Neural progenitor cell (in vitro differentiated cells): Measurements from ENCODE around the gene TGFBR2. TPM values are rescaled to one million over a fixed set of nuclear protein-coding genes. Genes with fewer than 3 reads are reported as not detected.
A peak's percentile ranks its signal among the peaks of the same experiment; 100 is the strongest.

Experiments
- DNase-seq: peaks from one replicate; pipeline ENCODE4 v3.0.0-alpha.2; 2016; ENCODE audit warnings: low spot score
- H2AFZ ChIP-seq: fragments of 200-600 bp; sonication (generic); replicated peaks from 2 replicates; pipeline ENCODE4 v1.6.1; 2016; ENCODE audit warnings: antibody characterized with exemption
- H3F3A ChIP-seq: fragments of 200-600 bp; sonication (generic); 2 replicates; pipeline ENCODE4 v1.6.1; 2016; ENCODE audit warnings: antibody characterized with exemption, low read depth
- H3K27ac ChIP-seq: fragments of 200-600 bp; sonication (generic); 2 replicates; pipeline ENCODE4 v1.5.1; 2016; ENCODE audit warnings: mild to moderate bottlenecking
- H3K27me3 ChIP-seq: fragments of 200-600 bp; sonication (generic); 2 replicates; pipeline ENCODE4 v1.6.1; 2016; ENCODE audit warnings: mild to moderate bottlenecking, moderate library complexity
- H3K36me3 ChIP-seq: fragments of 200-600 bp; sonication (generic); 2 replicates; pipeline ENCODE4 v1.5.1; 2016
- H3K4me1 ChIP-seq: fragments of 200-600 bp; sonication (generic); 2 replicates; pipeline ENCODE4 v1.6.1; 2016; ENCODE audit warnings: mixed run types
- H3K4me2 ChIP-seq: fragments of 200-600 bp; sonication (generic); 2 replicates; pipeline ENCODE4 v1.6.1; 2016
- H3K4me3 ChIP-seq: fragments of 200-600 bp; sonication (generic); 2 replicates; pipeline ENCODE4 v1.5.1; 2016
- H3K79me2 ChIP-seq: fragments of 200-600 bp; sonication (generic); 2 replicates; pipeline ENCODE4 v1.6.1; 2016; ENCODE audit warnings: low read depth
- H3K9ac ChIP-seq: fragments of 200-600 bp; sonication (generic); 2 replicates; pipeline ENCODE4 v1.6.1; 2016
- H3K9me3 ChIP-seq: fragments of 200-600 bp; sonication (generic); 2 replicates; pipeline ENCODE4 v1.5.1; 2016; ENCODE audit warnings: low read depth
- H4K20me1 ChIP-seq: fragments of 200-600 bp; sonication (generic); 2 replicates; pipeline ENCODE4 v1.6.1; 2016; ENCODE audit warnings: low read depth
- H3K27ac Mint-ChIP-seq: 3 replicates; pipeline ENCODE4 v1.8.0; 2021; ENCODE audit warnings: mixed read lengths
- H3K27me3 Mint-ChIP-seq: 2 replicates; pipeline ENCODE4 v1.8.0; 2022; ENCODE audit warnings: low read depth, mild to moderate bottlenecking, inconsistent platforms, moderate library complexity, mixed read lengths; ENCODE audit not compliant: insufficient read depth
- H3K36me3 Mint-ChIP-seq: 3 replicates; pipeline ENCODE4 v1.8.0; 2021; ENCODE audit warnings: mixed read lengths
- H3K4me1 Mint-ChIP-seq: 3 replicates; pipeline ENCODE4 v1.8.0; 2021; ENCODE audit warnings: mixed read lengths
- H3K4me3 Mint-ChIP-seq: 3 replicates; pipeline ENCODE4 v1.8.0; 2021; ENCODE audit warnings: mild to moderate bottlenecking, moderate library complexity, mixed read lengths
- H3K9me3 Mint-ChIP-seq: 3 replicates; pipeline ENCODE4 v1.8.0; 2020; ENCODE audit warnings: mixed read lengths
- EZH2 ChIP-seq: fragments of 200-600 bp; sonication (generic); IDR thresholded peaks from 2 replicates; pipeline ENCODE4 v1.6.1; 2017; ENCODE audit warnings: antibody characterized with exemption, mild to moderate bottlenecking, moderate library complexity
- EZH2phosphoT487 ChIP-seq: fragments of 200-600 bp; sonication (generic); IDR thresholded peaks from 2 replicates; pipeline ENCODE4 v1.6.1; 2017; ENCODE audit warnings: antibody characterized with exemption
- total RNA-seq: library from RNA; depleted of rRNA; stranded (reverse); fragments of >200 nt; gene quantifications from 2 replicates; pipeline ENCODE4 v1.2.3, GENCODE V29; 2015; ENCODE audit warnings: low replicate concordance
- TF ChIP-seq, protein P1 (sequence below): fragments of 200-600 bp; sonication (generic); IDR thresholded peaks from 2 replicates; pipeline ENCODE4 v1.5.1; 2017; ENCODE audit warnings: antibody characterized with exemption, mild to moderate bottlenecking

Gene TGFBR2
- total RNA-seq, 1 donor from 2014 or later, result 7.3 TPM

DNA sequence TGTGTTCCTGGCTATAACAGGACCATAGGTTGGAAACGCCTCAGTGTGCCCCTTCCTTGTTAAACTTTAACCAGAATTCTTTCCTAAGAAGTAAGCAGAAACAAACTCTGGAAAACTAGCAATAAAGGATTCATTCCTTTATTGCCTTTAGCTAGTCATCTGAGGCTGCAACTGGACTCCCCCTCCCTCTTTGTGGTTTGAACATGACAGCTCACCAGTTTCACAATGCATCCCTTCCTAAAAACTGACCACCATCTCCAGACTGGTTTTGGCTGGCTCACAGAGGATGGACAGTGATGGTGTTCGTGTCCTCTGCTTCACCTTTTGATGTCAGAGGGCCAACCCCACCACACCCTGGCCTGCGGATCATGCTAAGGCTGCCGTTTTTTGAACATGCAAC is 27.9 kb upstream of the TGFBR2 start:
- no peak for DNase-seq
- Histone ChIP-seq H3K9ac (no peak overlapping the region), H3K27me3 (no peaks in the 10 kb centered on the region), H3K4me2 (no peak overlapping the region), H3F3A (no peaks in the 10 kb centered on the region), H3K79me2 (no peaks in the 10 kb centered on the region), H3K36me3 (no peaks in the 10 kb centered on the region), H2AFZ (no peak overlapping the region), H3K4me3 (no peak overlapping the region), H3K9me3 (no peaks in the 10 kb centered on the region), H3K27ac (no peak overlapping the region), H3K4me1 (no peaks in the 10 kb centered on the region), H4K20me1 (no peaks in the 10 kb centered on the region)
- Mint-ChIP-seq H3K9me3 (no peaks in the 10 kb centered on the region), H3K27ac (no peak overlapping the region), H3K4me1 (no peaks in the 10 kb centered on the region), H3K4me3 (no peak overlapping the region), H3K36me3 (no peaks in the 10 kb centered on the region), H3K27me3 (no peaks in the 10 kb centered on the region)
- no peak for TF ChIP-seq EZH2
- TF ChIP-seq, protein P1, sequence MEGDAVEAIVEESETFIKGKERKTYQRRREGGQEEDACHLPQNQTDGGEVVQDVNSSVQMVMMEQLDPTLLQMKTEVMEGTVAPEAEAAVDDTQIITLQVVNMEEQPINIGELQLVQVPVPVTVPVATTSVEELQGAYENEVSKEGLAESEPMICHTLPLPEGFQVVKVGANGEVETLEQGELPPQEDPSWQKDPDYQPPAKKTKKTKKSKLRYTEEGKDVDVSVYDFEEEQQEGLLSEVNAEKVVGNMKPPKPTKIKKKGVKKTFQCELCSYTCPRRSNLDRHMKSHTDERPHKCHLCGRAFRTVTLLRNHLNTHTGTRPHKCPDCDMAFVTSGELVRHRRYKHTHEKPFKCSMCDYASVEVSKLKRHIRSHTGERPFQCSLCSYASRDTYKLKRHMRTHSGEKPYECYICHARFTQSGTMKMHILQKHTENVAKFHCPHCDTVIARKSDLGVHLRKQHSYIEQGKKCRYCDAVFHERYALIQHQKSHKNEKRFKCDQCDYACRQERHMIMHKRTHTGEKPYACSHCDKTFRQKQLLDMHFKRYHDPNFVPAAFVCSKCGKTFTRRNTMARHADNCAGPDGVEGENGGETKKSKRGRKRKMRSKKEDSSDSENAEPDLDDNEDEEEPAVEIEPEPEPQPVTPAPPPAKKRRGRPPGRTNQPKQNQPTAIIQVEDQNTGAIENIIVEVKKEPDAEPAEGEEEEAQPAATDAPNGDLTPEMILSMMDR, result no peak
- no peak for TF ChIP-seq EZH2phosphoT487

DNA sequence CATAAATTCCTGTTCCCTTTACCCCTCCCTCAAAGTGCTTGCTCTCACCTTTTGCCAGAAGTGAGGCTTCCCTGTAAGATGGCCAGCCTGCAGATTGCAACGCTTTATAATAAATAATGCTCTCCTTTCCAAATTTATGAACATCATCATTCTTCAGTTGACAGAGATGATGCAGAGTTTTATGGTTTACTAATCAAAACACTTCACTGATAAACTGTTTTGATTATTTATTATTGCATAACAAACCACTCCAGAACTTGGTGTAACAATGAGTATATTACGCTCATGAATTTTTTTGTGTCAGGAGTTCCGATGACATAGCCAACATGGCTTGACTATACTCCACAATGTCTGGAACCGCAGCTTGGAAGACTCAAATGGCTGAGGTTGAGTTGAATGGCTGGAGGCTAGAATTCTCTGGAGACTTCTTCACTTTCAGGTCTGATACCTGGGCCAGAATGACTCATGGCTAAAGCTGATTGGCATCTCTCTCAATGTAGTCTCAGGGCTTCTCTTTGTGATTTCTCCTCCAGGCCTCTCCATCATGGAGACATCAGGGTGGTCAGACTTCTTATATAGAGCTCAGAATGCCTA is 27.3 kb upstream of the TGFBR2 start:
- no peaks in the 10 kb centered on the region for H3K27me3 Mint-ChIP-seq
- Histone ChIP-seq H3K27ac (no peak overlapping the region), H3K4me3 (no peak overlapping the region), H3K9ac (no peak overlapping the region), H3F3A (no peaks in the 10 kb centered on the region), H2AFZ (no peak overlapping the region), H3K79me2 (no peaks in the 10 kb centered on the region), H3K36me3 (no peaks in the 10 kb centered on the region), H3K4me1 (no peaks in the 10 kb centered on the region), H3K4me2 (no peak overlapping the region), H3K9me3 (no peaks in the 10 kb centered on the region), H3K27me3 (no peaks in the 10 kb centered on the region), H4K20me1 (no peaks in the 10 kb centered on the region)
- TF ChIP-seq, protein P1, result no peak
- no peak for TF ChIP-seq EZH2
- TF ChIP-seq EZH2phosphoT487, result no peak
- H3K27ac Mint-ChIP-seq, result no peak overlapping the region
- H3K36me3 Mint-ChIP-seq, result no peaks in the 10 kb centered on the region
- no peaks in the 10 kb centered on the region for H3K9me3 Mint-ChIP-seq
- H3K4me1 Mint-ChIP-seq, result no peaks in the 10 kb centered on the region
- no peak overlapping the region for H3K4me3 Mint-ChIP-seq
- DNase-seq, result no peak

DNA sequence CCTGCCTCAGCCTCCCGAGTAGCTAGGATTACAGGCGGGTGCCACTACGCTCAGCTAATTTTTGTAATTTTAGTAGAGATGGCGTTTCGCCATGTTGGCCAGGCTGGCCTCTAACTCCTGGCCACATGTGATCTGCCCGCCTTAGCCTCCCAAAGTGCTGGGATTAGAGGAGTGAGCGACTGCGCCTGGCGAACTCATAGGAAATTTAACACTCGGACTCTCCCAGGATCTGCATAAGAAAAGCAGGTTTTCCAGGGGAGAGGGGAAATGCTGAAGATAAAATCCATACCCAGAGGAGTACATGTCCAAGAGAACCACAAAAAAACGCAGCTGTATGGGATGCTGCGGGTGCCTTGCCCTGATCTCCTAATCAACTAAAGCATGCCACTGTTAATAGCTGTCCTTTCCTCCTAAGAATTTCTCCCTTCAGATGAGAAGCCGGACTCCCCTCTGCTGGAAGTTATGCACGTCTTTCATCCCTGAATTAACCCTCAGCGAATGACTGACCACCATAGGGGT is 25.3 kb upstream of the TGFBR2 start:
- no peaks in the 10 kb centered on the region for H3K36me3 Mint-ChIP-seq

More for the DNA sequence above, 25.3 kb upstream of the TGFBR2 start:
- Histone ChIP-seq H4K20me1 (no peaks in the 10 kb centered on the region), H3K27ac (no peak overlapping the region), H3K9me3 (no peaks in the 10 kb centered on the region), H2AFZ (peak overlapping the region; percentile 19), H3K4me2 (no peak overlapping the region), H3K79me2 (no peaks in the 10 kb centered on the region), H3K9ac (no peak overlapping the region), H3K4me1 (no peaks in the 10 kb centered on the region), H3K27me3 (no peaks in the 10 kb centered on the region), H3K4me3 (no peak overlapping the region), H3F3A (no peaks in the 10 kb centered on the region), H3K36me3 (no peaks in the 10 kb centered on the region)
- Mint-ChIP-seq H3K27ac (no peak overlapping the region), H3K27me3 (no peaks in the 10 kb centered on the region), H3K4me3 (no peak overlapping the region), H3K9me3 (no peaks in the 10 kb centered on the region), H3K4me1 (no peaks in the 10 kb centered on the region)
- no peak for DNase-seq
- TF ChIP-seq, protein P1, result no peak
- TF ChIP-seq EZH2phosphoT487, result no peak
